Activated CD8-positive, alpha-beta memory T cell treated with anti-CD3 and anti-CD28 coated beads, Interleukin-2, amount 10 ng/mL, durations not matched to agents 7 days and 5 days (primary cell): ENCODE results near the gene ZNF394. TPM values are rescaled to one million over a fixed set of nuclear protein-coding genes. Genes with fewer than 3 reads are reported as not detected.
A peak's percentile ranks its signal among the peaks of the same experiment; 100 is the strongest.
"Not testable (repeated sequence)": the region's sequence is repeated elsewhere in the genome, so short reads cannot be mapped to it uniquely, and the experiment has no call there.

Experiments used
- ATAC-seq: fragments of 150-1000 bp; cut with Tn5 transposase; one replicate; pipeline ENCODE4 v1.10.0; 2021; ENCODE audit warnings: moderate library complexity
- CTCF ChIA-PET: fragments of 350-600 bp; sonication (Branson Sonifier 250); formaldehyde crosslinking; loops from one replicate; lab custom pipeline; 2021; ENCODE audit warnings: antibody characterized with exemption; lab: Charles Lee
- DNase-seq: peaks from one replicate; pipeline ENCODE4 v3.0.0-alpha.2; 2020
- H3K27ac Mint-ChIP-seq: one replicate; pipeline ENCODE4 v1.8.0; 2021; ENCODE audit warnings: mild to moderate bottlenecking, mixed read lengths
- H3K27me3 Mint-ChIP-seq: one replicate; pipeline ENCODE4 v1.8.0; 2021; ENCODE audit warnings: mixed read lengths
- H3K36me3 Mint-ChIP-seq: one replicate; pipeline ENCODE4 v1.8.0; 2021; ENCODE audit warnings: mild to moderate bottlenecking, mixed read lengths
- H3K4me1 Mint-ChIP-seq: one replicate; pipeline ENCODE4 v1.8.0; 2021; ENCODE audit warnings: mixed read lengths
- H3K4me3 Mint-ChIP-seq: one replicate; pipeline ENCODE4 v1.8.0; 2021; ENCODE audit warnings: mild to moderate bottlenecking, moderate library complexity, mixed read lengths
- H3K9me3 Mint-ChIP-seq: one replicate; pipeline ENCODE4 v1.8.0; 2022; ENCODE audit warnings: low read depth, mixed read lengths
- total RNA-seq, 2 experiments: library from RNA; stranded (reverse); gene quantifications; one replicate each; pipeline ENCODE4 v1.2.3, GENCODE V29; 2021

The ZNF394 gene
- total RNA-seq, 2 experiments from 2014 or later: 50.5 to 58.5 TPM

DNA sequence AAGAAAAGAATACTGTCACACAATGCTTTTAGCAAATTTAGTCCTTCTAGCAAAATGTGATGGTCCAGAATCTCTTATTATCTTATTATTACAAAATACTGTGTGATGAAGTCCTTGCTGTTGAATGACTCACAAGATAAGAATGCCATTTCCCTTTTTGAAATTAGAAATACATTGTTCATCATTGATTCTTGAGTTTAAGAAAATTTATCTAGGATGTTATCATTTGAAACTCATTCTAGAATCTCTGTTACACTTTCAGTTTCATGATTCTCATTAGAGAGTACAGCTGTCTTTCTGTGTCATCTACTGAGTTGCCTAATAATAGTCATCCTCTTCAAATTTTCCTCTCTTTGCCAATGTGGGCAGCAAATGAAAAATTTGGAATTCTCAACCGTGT is 14.0 kb upstream of the ZNF394 start:
- Mint-ChIP-seq H3K27me3 (no peaks in the 10 kb centered on the region), H3K4me3 (no peak overlapping the region), H3K9me3 (no peaks in the 10 kb centered on the region), H3K36me3 (peaks cover 44% of the 10 kb centered on the region), H3K27ac (no peak overlapping the region), H3K4me1 (peaks cover 4% of the 10 kb centered on the region)
- CTCF ChIA-PET: no interaction called here
- no peak for DNase-seq
- no peak for ATAC-seq

GRCh38 chr7:99505324-99505662 is 5.2 kb upstream of the ZNF394 start:
- CTCF ChIA-PET: interaction anchor here (1.6 to 1.7 kb wide), 3 partner anchors 10 to 97 kb away, joined by 4 to 7 read pairs (median 6); partner anchors contain the start of genes BUD31, PDAP1 and ZNF655
- no peak for ATAC-seq
- H3K36me3 Mint-ChIP-seq: peaks cover 20% of the 10 kb centered on the region
- DNase-seq: no peak
- peak overlapping the region; percentile 87 for H3K4me3 Mint-ChIP-seq
- H3K27me3 Mint-ChIP-seq: no peaks in the 10 kb centered on the region
- H3K27ac Mint-ChIP-seq: peak overlapping the region; percentile 96
- H3K9me3 Mint-ChIP-seq: peaks cover 2% of the 10 kb centered on the region
- H3K4me1 Mint-ChIP-seq: peaks cover 33% of the 10 kb centered on the region

GRCh38 chr7:99504603-99505323 is 4.7 kb upstream of the ZNF394 start, which contains the start of gene ZKSCAN5:
Gene ZKSCAN5, plus strand, starts transcription at chr7:99504662. Its CDS starts 1,383 bp downstream, at chr7:99506045.
- Mint-ChIP-seq H3K27me3 (no peaks in the 10 kb centered on the region), H3K36me3 (peaks cover 21% of the 10 kb centered on the region), H3K9me3 (peaks cover 2% of the 10 kb centered on the region), H3K27ac (peak within 1 kb of the TSS; percentile 96), H3K4me1 (peaks cover 33% of the 10 kb centered on the region), H3K4me3 (peak within 1 kb of the TSS; percentile 87)
- ATAC-seq (peak; percentile 85), DNase-seq (peak; percentile 99)
- CTCF ChIA-PET: interaction anchor here (0.7 to 1.7 kb wide), 7 partner anchors 11 to 132 kb away, joined by 3 to 7 read pairs (median 4); partner anchors contain the start of genes BUD31, PDAP1 and ZNF655

DNA sequence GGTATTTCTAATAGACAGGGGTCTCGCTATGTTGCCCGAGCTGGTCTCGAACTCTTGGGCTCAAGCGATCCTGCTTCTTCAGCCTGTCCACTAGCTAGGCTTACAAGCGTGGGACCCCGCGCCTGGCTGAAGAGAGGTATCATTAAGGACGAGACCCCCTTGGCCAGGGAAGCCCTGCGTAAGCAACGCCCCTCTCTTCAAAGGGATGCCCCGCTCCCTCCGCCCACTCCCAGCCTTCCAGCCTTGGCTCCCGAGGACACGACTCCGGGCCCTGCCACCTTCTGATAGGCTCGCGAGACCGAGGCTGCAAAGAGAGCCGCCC is 4.2 kb upstream of the ZNF394 start:
- H3K4me1 Mint-ChIP-seq: peaks cover 33% of the 10 kb centered on the region
- H3K27me3 Mint-ChIP-seq: no peaks in the 10 kb centered on the region

DNA sequence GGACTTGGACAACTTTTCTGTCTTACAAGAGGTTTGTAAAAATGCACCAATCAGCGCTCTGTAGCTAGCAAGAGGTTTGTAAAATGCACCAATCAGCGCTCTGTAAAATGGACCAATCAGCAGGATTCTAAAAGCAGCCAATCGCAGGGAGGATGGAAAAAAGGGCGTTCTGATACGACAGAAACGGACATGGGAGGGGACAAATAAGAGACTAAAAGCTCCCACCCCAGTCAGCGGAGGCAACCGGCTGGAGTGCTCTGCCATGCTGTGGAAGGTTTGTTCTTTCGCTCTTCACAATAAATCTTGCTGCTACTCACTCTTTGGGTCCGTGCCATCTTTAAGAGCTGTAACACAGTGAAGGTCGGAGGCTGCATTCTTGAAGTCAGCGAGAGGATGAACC is 1.2 kb upstream of the ZNF394 start:
- H3K27me3 Mint-ChIP-seq, H3K9me3 Mint-ChIP-seq, DNase-seq, ATAC-seq: not testable (repeated sequence)
- Mint-ChIP-seq H3K4me1 (peaks cover 30% of the 10 kb centered on the region), H3K27ac (peak overlapping the region; percentile 100), H3K36me3 (peaks cover 33% of the 10 kb centered on the region), H3K4me3 (peak overlapping the region; percentile 90)
- CTCF ChIA-PET: interaction anchor here (1.2 to 1.3 kb wide), 3 partner anchors 12 to 79 kb away, joined by 3 read pairs; no protein-coding TSS in a partner anchor

More for the DNA sequence above, 4.2 kb upstream of the ZNF394 start:
- H3K36me3 Mint-ChIP-seq: peaks cover 22% of the 10 kb centered on the region
- H3K4me3 Mint-ChIP-seq: peak overlapping the region; percentile 87
- DNase-seq (no peak), ATAC-seq (no peak)
- peak overlapping the region; percentile 96 for H3K27ac Mint-ChIP-seq
- CTCF ChIA-PET: interaction anchor here (0.7 to 1.7 kb wide), 7 partner anchors 11 to 132 kb away, joined by 3 to 7 read pairs (median 4); partner anchors contain the start of genes BUD31, PDAP1 and ZNF655
- H3K9me3 Mint-ChIP-seq: peaks cover 2% of the 10 kb centered on the region

- no peak for ATAC-seq
- Mint-ChIP-seq H3K36me3 (peaks cover 35% of the 10 kb centered on the region), H3K9me3 (peaks cover 2% of the 10 kb centered on the region), H3K27me3 (no peaks in the 10 kb centered on the region), H3K27ac (peak overlapping the region; percentile 100), H3K4me3 (peak overlapping the region; percentile 90), H3K4me1 (peaks cover 26% of the 10 kb centered on the region)
- DNase-seq: no peak
- CTCF ChIA-PET: interaction anchor here (0.7 to 1.7 kb wide), 4 partner anchors 22 to 80 kb away, joined by 3 to 7 read pairs (median 3); no protein-coding TSS in a partner anchor
Measured at GRCh38 chr7:99500637-99501009, 542 bp upstream of the ZNF394 start.

DNA sequence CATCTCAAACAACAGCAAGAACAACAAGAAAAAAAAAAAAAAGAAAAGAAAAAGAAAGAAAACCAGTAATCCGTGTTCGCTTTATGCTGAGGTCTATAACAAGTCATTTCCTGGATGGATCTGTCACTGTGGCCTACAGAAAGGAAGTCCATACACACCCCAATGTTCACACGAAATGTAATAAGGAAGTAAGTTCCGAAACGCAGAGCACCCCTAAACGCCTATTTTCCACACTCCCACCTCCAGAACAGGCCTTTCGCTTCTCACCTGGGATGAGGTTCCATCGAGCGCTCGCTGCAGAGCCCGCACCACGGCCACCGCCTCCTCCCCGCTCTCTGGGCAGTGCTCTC is 735 bp downstream of the ZNF394 start:
- CTCF ChIA-PET: interaction anchor here (0.7 to 1.7 kb wide), 3 partner anchors 58 to 556 kb away, joined by 3 to 7 read pairs (median 3); partner anchors contain the start of genes BUD31 and PDAP1
- Mint-ChIP-seq H3K4me3 (peak overlapping the region; percentile 90), H3K27ac (peak overlapping the region; percentile 100), H3K27me3 (no peaks in the 10 kb centered on the region), H3K4me1 (peaks cover 24% of the 10 kb centered on the region), H3K36me3 (peaks cover 48% of the 10 kb centered on the region), H3K9me3 (peaks cover 2% of the 10 kb centered on the region)
- ATAC-seq (peak; percentile 57), DNase-seq (no peak)

DNA sequence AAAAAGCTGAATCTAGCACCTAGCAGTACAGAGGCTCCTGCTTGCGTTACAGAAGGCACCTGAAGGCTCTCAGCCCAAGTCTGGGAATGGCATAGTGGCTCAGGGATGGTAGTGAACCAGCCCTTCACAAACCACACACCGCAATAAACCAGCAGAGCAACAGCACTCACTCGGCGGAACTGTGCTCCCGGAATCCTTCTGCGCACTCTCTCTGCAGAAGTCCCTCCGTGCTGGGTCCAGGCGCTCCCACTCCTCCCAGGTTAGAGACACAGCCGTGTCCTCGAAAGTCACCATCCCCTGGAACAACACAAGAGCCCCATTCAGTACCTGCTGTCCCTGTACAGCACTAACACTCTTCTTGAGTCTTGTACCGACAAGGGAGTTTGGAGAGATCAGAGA is 1.5 kb downstream of the ZNF394 start:
- peak overlapping the region; percentile 100 for H3K27ac Mint-ChIP-seq
- DNase-seq: peak; percentile 50
- peaks cover 10% of the 10 kb centered on the region for H3K9me3 Mint-ChIP-seq
- H3K4me1 Mint-ChIP-seq: peaks cover 24% of the 10 kb centered on the region
- ATAC-seq: no peak
- CTCF ChIA-PET: interaction anchor here (0.7 to 1.2 kb wide), 5 partner anchors 19 to 557 kb away, joined by 3 to 4 read pairs (median 3); partner anchors contain the start of genes BUD31 and PDAP1
- peak overlapping the region; percentile 90 for H3K4me3 Mint-ChIP-seq
- H3K27me3 Mint-ChIP-seq: no peaks in the 10 kb centered on the region
- H3K36me3 Mint-ChIP-seq: peaks cover 56% of the 10 kb centered on the region

DNA sequence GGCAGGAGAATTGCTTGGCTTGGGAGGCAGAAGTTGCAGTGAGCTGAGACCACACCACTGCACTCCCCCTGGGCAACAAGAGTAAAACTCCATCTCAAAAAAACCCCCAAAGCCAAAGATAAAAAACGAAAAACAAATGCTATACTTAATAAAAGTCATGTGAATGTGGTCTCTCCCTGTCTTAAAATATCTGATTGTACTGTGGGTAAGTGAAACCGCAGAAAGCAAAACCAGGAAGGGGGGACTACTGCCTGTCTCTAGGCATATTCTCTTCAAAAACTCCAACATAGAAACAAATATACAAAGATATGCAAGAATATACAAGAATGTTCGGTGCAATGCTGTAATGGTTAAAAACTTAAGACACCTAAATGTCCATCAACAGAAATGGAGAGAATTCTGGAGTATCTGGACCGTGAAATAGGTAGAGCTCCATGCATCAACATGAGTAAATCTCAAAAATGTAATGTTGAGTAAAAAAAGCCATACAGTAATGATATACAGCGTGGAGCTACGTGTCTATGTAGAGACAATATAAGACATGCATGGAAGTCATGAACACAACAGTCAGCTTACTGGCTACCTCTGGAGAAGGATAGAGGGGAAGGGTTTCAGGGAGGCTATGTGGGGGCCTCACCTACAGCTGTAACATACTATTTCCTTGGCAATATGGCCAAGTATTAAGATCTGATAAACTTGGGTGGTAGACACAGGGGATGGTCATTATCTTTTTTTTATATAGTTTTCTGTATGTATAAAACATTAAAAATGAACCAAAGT is 2.1 kb downstream of the ZNF394 start:
- Mint-ChIP-seq H3K27ac (peak overlapping the region; percentile 71), H3K9me3 (peaks cover 12% of the 10 kb centered on the region), H3K36me3 (peaks cover 61% of the 10 kb centered on the region), H3K27me3 (no peaks in the 10 kb centered on the region), H3K4me1 (peaks cover 21% of the 10 kb centered on the region), H3K4me3 (peak overlapping the region; percentile 90)
- CTCF ChIA-PET: interaction anchor here (0.9 to 1.2 kb wide), 3 partner anchors 19 to 82 kb away, joined by 3 to 4 read pairs (median 3); no protein-coding TSS in a partner anchor
- ATAC-seq (no peak), DNase-seq (no peak)

DNA sequence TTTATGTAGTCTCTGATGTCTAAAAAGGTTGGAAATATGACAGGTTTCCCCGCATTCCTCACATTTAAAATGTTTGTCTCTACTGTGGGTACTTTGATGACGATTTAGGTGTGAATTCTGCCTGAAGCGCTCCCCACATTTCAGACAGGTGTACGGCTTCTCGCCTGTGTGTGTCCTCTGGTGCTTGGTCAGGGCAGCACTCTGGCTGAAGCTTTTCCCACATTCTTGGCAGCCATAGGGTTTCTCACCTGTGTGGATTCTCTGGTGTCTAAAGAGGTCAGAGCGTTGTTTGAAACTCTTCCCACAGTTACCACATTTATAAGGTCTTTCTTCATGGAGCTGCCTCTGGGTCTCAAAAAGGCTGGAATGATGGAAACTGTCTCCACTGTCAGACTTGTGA is 6.3 kb downstream of the ZNF394 start:
- H3K4me3 Mint-ChIP-seq: no peak overlapping the region
- peaks cover 79% of the 10 kb centered on the region for H3K36me3 Mint-ChIP-seq
- DNase-seq (no peak), ATAC-seq (no peak)
- no peaks in the 10 kb centered on the region for H3K27me3 Mint-ChIP-seq
- H3K9me3 Mint-ChIP-seq: peaks cover 13% of the 10 kb centered on the region
- peaks cover 11% of the 10 kb centered on the region for H3K4me1 Mint-ChIP-seq
- no peak overlapping the region for H3K27ac Mint-ChIP-seq
- CTCF ChIA-PET: no interaction called here

GRCh38 chr7:99490878-99491277 is 9.2 kb downstream of the ZNF394 start:
- no peaks in the 10 kb centered on the region for H3K4me1 Mint-ChIP-seq
- no peak for ATAC-seq
- CTCF ChIA-PET: no interaction called here
- no peak overlapping the region for H3K4me3 Mint-ChIP-seq
- no peak for DNase-seq
- peaks cover 78% of the 10 kb centered on the region for H3K36me3 Mint-ChIP-seq
- H3K27me3 Mint-ChIP-seq: no peaks in the 10 kb centered on the region
- peaks cover 13% of the 10 kb centered on the region for H3K9me3 Mint-ChIP-seq
- no peak overlapping the region for H3K27ac Mint-ChIP-seq

DNA sequence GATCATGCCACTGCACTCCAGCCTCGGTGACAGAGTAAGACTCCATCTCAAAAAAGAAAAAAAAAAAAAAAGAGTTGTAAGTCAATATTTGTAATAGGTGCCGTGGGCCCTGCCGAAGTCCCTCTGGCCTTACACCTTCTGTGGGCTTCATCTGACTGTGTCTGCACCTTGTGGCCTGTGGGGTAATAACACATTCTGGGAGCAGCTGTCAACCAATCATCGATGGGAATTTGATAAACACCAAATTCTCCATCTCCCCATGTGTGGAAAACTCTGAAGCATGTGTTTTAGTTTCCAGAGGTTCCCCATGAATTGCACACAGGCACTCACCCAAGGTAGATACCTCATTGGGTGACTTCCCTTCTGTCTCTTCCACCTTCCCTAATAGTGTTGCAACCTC is 10.8 kb downstream of the ZNF394 start:
- no peak overlapping the region for H3K27ac Mint-ChIP-seq
- CTCF ChIA-PET: interaction anchor here (1.2 kb wide), 1 partner anchor 12 kb away, joined by 3 read pairs; no protein-coding TSS in a partner anchor
- no peaks in the 10 kb centered on the region for H3K27me3 Mint-ChIP-seq
- peaks cover 13% of the 10 kb centered on the region for H3K9me3 Mint-ChIP-seq
- DNase-seq (no peak), ATAC-seq (no peak)
- peaks cover 77% of the 10 kb centered on the region for H3K36me3 Mint-ChIP-seq
- no peak overlapping the region for H3K4me3 Mint-ChIP-seq
- H3K4me1 Mint-ChIP-seq: no peaks in the 10 kb centered on the region

DNA sequence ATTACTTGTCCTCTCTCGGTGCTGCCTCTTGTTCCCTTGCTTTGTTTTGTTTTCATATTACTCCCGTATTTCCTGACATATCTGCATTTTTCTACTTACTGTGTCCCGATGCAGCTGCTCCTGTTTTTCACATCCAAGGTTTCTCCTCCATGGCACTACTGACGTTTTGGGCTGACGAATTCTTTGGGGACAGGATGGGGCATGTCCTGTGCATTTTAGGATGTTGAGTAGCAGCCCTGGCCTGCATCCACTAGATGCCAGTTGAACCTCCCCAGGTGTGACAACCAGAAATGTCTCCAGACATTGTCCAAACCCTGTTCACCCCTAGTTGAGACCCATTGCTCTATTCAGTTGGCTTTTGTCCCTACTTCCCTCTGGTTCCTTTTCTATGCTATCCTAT is 15.0 kb downstream of the ZNF394 start:
- CTCF ChIA-PET: no interaction called here
- Mint-ChIP-seq H3K4me3 (no peak overlapping the region), H3K9me3 (peaks cover 3% of the 10 kb centered on the region), H3K4me1 (no peaks in the 10 kb centered on the region), H3K36me3 (peaks cover 63% of the 10 kb centered on the region), H3K27ac (no peak overlapping the region), H3K27me3 (no peaks in the 10 kb centered on the region)
- no peak for ATAC-seq
- no peak for DNase-seq
